ENCODE results near the gene FMNL2. TPM values are rescaled to one million over a fixed set of nuclear protein-coding genes. Genes with fewer than 3 reads are reported as not detected.
A peak's percentile ranks its signal among the peaks of the same experiment; 100 is the strongest.

FMNL2 gene
- total and polyA plus RNA-seq, 11 donors = 4.7 to 19.4 (median 5.5) TPM

- intact Hi-C loops (cut with DNase I) = no loop called here
- Histone ChIP-seq H3K36me3 (no peaks in the 10 kb centered on the region), H3K9me3 (no peaks in the 10 kb centered on the region), H3K27me3 (no peaks in the 10 kb centered on the region), H3K4me3 (no peak overlapping the region), H3K4me1 (peaks cover 0 to 51% (median 17%) of the 10 kb centered on the region in 12 donors), H3K27ac (peak overlapping the region in 1 of 12 donors; percentile 82)
- TF ChIP-seq POLR2A (IDR thresholded peaks at IDR 0.05) = no peak
- TF ChIP-seq CTCF (IDR thresholded peaks at IDR 0.05) = no peak
- ATAC-seq (no peak), DNase-seq (no peak)
- 54 to 70% (median 68%) methylated on average over 1 of the region's 1 CpG for WGBS, 4 donors
These were observed 95.9 kb downstream of the FMNL2 start for GRCh38 chr2:152430876-152431275.

- 74 to 87% (median 83%) methylated on average over 4 of the region's 4 CpGs for WGBS, 4 donors
- Histone ChIP-seq H3K9me3 (no peaks in the 10 kb centered on the region), H3K4me3 (no peak overlapping the region), H3K27ac (peak overlapping the region in 9 of 12 donors; percentile 5 to 82 (median 20)), H3K27me3 (no peaks in the 10 kb centered on the region), H3K36me3 (no peaks in the 10 kb centered on the region), H3K4me1 (peaks cover 0 to 51% (median 17%) of the 10 kb centered on the region in 12 donors)
- intact Hi-C loops (cut with DNase I) = no loop called here
- no peak for DNase-seq
- ATAC-seq = no peak
- no peak for TF ChIP-seq CTCF (IDR thresholded peaks at IDR 0.05)
- TF ChIP-seq POLR2A (IDR thresholded peaks at IDR 0.05) = no peak
These were observed 96.6 kb downstream of the FMNL2 start for GRCh38 chr2:152431370-152432098.

GRCh38 chr2:152432206-152432653, 97.3 kb downstream of the FMNL2 start:
- intact Hi-C loops (cut with DNase I) = no loop called here
- Histone ChIP-seq H3K4me3 (no peak overlapping the region), H3K27ac (peak overlapping the region in 10 of 12 donors; percentile 5 to 82 (median 32)), H3K36me3 (no peaks in the 10 kb centered on the region), H3K4me1 (peaks cover 0 to 51% (median 17%) of the 10 kb centered on the region in 12 donors), H3K27me3 (no peaks in the 10 kb centered on the region), H3K9me3 (no peaks in the 10 kb centered on the region)
- TF ChIP-seq POLR2A (IDR thresholded peaks at IDR 0.05) (no peak), CTCF (IDR thresholded peaks at IDR 0.05) (no peak)
- WGBS, 4 donors = 12 to 29% (median 21%) methylated on average over 3 of the region's 3 CpGs
- DNase-seq (peak in 4 of 5 donors; percentile 30 to 54 (median 38)), ATAC-seq (peak; percentile 84 to 96 (median 92))

- no peak overlapping the region for H3K4me3 ChIP-seq
- no peaks in the 10 kb centered on the region for H3K27me3 ChIP-seq
- no peaks in the 10 kb centered on the region for H3K9me3 ChIP-seq
- peaks cover 0 to 50% (median 17%) of the 10 kb centered on the region in 12 donors for H3K4me1 ChIP-seq
- TF ChIP-seq CTCF (IDR thresholded peaks at IDR 0.05) (no peak), POLR2A (IDR thresholded peaks at IDR 0.05) (no peak)
- H3K27ac ChIP-seq = peak overlapping the region in 10 of 12 donors; percentile 5 to 82 (median 32)
- H3K36me3 ChIP-seq = no peaks in the 10 kb centered on the region
- DNase-seq = no peak
- peak in 1 of 4 donors; percentile 22 for ATAC-seq
- intact Hi-C loops (cut with DNase I) = no loop called here
- 81 to 88% (median 85%) methylated on average over 4 of the region's 4 CpGs for WGBS, 4 donors
These were observed 97.8 kb downstream of the FMNL2 start for GRCh38 chr2:152432765-152433164.

Measured in heart left ventricle (tissue), 16 donors.